Measurements from ENCODE around the gene PRLR. TPM values are rescaled to one million over a fixed set of nuclear protein-coding genes. Genes with fewer than 3 reads are reported as not detected.

PRLR gene
- total RNA-seq, 1 donor from 2014 or later = 3.2 TPM

- intact Hi-C loops (cut with DNase I) = no loop called here
- DNase-seq = no peak
- Histone ChIP-seq H3K27ac (no peak overlapping the region), H3K9me3 (no peaks in the 10 kb centered on the region), H3K4me1 (no peaks in the 10 kb centered on the region), H3K27me3 (ENCODE audit: low read depth) (no peaks in the 10 kb centered on the region), H3K4me3 (no peak overlapping the region), H3K36me3 (no peaks in the 10 kb centered on the region)
- TF ChIP-seq, protein P1, sequence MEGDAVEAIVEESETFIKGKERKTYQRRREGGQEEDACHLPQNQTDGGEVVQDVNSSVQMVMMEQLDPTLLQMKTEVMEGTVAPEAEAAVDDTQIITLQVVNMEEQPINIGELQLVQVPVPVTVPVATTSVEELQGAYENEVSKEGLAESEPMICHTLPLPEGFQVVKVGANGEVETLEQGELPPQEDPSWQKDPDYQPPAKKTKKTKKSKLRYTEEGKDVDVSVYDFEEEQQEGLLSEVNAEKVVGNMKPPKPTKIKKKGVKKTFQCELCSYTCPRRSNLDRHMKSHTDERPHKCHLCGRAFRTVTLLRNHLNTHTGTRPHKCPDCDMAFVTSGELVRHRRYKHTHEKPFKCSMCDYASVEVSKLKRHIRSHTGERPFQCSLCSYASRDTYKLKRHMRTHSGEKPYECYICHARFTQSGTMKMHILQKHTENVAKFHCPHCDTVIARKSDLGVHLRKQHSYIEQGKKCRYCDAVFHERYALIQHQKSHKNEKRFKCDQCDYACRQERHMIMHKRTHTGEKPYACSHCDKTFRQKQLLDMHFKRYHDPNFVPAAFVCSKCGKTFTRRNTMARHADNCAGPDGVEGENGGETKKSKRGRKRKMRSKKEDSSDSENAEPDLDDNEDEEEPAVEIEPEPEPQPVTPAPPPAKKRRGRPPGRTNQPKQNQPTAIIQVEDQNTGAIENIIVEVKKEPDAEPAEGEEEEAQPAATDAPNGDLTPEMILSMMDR (IDR thresholded peaks at IDR 0.05) = no peak
- ATAC-seq = no peak
These were observed 77.6 kb downstream of the PRLR start for GRCh38 chr5:35152733-35153132.

- Histone ChIP-seq H3K27me3 (ENCODE audit: low read depth) (no peaks in the 10 kb centered on the region), H3K4me3 (no peak overlapping the region), H3K4me1 (no peaks in the 10 kb centered on the region), H3K36me3 (no peaks in the 10 kb centered on the region), H3K27ac (no peak overlapping the region), H3K9me3 (no peaks in the 10 kb centered on the region)
- ATAC-seq (no peak), DNase-seq (no peak)
- TF ChIP-seq, protein P1 (IDR thresholded peaks at IDR 0.05) = no peak
- intact Hi-C loops (cut with DNase I) = no loop called here
These were observed 79.0 kb downstream of the PRLR start for GRCh38 chr5:35151146-35151920.

DNA sequence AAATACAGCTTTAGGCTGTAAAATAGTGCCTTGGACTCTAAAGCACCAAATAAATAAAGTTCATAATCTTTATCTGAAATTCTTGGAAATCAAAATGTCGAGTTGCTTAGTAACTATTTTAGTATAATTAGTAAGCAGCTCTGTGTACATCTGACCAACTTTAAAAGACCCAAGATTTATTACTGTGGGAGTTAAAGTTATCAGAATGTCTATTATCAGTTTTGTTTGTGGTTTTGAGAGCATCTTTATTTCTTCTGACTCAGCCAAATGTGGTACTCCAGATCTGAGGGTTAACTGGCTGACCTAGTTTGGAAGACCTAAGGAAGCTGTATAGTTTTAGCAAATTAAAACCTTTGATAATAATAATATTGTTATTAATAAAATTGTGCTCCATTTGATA lies 81.2 kb downstream of the PRLR start:
- H3K4me1 ChIP-seq = no peaks in the 10 kb centered on the region
- ATAC-seq (no peak), DNase-seq (no peak)
- H3K9me3 ChIP-seq = no peaks in the 10 kb centered on the region
- no peak overlapping the region for H3K27ac ChIP-seq
- no peaks in the 10 kb centered on the region for H3K36me3 ChIP-seq
- intact Hi-C loops (cut with DNase I) = no loop called here
- H3K4me3 ChIP-seq = no peak overlapping the region
- H3K27me3 ChIP-seq (ENCODE audit: low read depth) = no peaks in the 10 kb centered on the region
- TF ChIP-seq, protein P1 (IDR thresholded peaks at IDR 0.05) = no peak

DNA sequence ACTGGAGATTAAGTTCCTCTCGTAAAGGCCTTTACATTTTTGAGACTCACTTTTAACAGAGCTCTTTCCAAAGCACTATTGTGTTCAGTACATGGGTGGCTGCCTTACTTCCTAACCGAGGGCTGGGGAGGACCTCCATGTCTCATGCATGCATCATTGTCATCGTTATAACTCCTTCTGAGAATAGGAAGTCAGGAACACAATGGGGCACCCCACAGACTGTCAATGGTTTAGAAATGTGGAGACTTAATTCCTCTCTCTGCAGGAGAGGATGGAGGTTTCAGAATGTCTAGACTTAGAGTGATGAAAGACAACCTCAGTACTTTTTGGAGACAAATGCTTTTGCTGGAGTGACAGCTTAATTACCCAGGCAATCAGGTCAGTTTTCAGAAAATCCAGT lies 83.9 kb downstream of the PRLR start:
- intact Hi-C loops (cut with DNase I) = no loop called here

DNA sequence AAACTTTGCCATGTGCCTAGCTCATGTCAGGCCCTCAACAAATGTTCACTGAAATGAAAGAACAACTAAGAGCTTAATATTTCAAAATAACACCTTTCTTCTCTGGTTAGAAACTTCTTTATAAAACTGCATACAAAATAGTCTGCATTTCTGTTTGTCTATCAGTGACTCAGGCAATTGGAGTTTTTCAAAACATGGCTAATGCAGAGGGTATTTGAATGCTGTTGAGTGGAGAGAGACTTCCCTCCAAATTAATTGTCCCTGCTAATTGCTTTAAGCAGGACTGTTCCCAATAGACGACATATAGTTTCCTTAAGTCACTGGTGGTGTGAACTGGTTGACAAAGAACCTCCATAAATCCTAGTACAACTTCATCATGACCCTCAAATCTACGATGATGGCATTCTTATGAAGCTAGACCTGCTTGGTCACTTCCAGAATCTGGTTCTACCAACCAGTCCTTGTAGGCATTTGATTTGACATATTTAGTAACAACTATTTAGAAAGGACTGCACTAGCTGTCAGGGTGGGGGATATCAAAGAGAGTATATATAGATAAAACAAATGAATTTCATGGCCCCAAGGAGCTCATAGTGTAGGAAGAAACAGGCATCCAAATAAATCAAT lies 84.5 kb downstream of the PRLR start:
- intact Hi-C loops (cut with DNase I) = no loop called here
- no peak for ATAC-seq

More for the DNA sequence above, 83.9 kb downstream of the PRLR start:
- Histone ChIP-seq H3K27ac (no peak overlapping the region), H3K4me3 (no peak overlapping the region), H3K9me3 (no peaks in the 10 kb centered on the region), H3K27me3 (ENCODE audit: low read depth) (no peaks in the 10 kb centered on the region), H3K36me3 (no peaks in the 10 kb centered on the region), H3K4me1 (no peaks in the 10 kb centered on the region)
- TF ChIP-seq, protein P1 (IDR thresholded peaks at IDR 0.05) = no peak
- ATAC-seq (no peak), DNase-seq (no peak)

More for the DNA sequence above, 84.5 kb downstream of the PRLR start:
- DNase-seq = no peak
- Histone ChIP-seq H3K9me3 (no peaks in the 10 kb centered on the region), H3K4me1 (no peaks in the 10 kb centered on the region), H3K27ac (no peak overlapping the region), H3K4me3 (no peak overlapping the region), H3K27me3 (ENCODE audit: low read depth) (no peaks in the 10 kb centered on the region), H3K36me3 (no peaks in the 10 kb centered on the region)
- TF ChIP-seq, protein P1 (IDR thresholded peaks at IDR 0.05) = no peak

All from lower lobe of right lung (tissue), 2 donors.